Kasumi-1 (cell line): ENCODE results near the gene UACA.

Experiments
- DNase-seq, 2 experiments: peaks; one replicate each; lab custom pipeline; 2025; lab: John Stamatoyannopoulos, UW

The UACA gene

DNA sequence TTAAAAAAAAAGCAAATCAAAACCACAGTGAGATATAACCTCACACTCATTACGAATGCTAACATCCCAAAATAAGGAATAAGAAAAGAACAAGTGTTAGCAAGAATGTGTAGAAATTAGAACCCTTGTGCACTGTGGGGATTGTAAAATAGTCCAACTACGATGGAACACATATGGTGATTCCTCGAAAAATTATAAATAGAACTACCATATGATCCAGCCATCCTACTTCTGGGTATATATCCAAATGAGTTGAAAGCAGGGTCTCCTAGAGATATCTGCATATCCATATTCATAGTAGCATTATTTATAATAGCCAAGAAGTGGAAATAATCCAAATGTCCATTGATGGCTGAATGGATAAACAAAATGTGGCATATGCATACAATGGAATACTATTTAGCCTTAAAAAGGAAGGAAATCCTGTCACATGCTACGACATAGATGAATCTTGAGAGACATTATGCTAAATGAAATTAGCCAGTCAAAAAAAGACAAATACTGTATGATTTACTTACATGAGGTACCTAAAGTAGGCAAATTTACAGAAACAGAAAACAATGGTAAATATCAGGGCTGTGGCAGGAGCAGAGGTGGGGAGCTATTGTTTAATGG lies 55.6 kb downstream of the UACA start:
- DNase-seq: no peak

DNA sequence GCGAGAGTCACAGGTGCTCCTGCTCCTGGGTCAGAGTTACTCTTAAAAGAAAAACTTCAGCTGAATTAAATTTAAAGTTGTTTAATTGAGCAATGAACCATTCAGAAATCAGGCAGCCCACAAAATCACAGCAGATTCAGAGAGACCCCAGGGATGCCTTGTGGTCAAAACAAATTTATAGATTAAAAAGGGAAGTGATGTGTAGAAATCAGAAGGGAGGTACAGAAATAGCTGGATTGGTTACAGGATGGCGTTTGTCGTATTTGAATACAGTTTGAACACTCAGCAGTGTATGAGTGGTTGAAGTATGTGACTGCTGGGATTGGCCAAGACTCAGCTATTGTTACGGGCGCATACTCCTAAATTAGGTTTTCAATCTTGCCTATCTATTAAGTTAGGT lies 58.6 kb downstream of the UACA start:
- no peak for DNase-seq

DNA sequence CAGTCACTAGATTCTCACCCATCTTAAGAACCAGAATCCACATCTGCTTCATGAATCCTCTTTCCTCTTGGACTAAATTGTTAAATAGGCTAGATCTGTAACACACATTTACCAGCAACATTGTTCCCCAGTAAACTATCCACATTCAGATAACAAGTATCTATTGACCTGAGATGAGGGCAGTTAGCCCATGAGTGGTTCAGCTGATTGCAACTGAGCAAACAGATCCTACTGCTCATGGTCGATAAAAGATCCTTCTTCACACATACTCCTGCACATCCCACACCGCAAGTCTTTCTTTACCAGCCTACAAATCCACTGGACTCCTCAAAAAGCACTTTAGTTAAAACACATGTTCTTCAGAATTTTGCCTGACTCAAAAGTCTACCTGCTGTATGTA lies 59.2 kb downstream of the UACA start:
- no peak for DNase-seq

- DNase-seq: no peak
These were observed 60.1 kb downstream of the UACA start for GRCh38 chr15:70703096-70703878.

- DNase-seq: no peak
These were observed 60.8 kb downstream of the UACA start for GRCh38 chr15:70702584-70702983.

GRCh38 chr15:70701891-70702568 lies 61.3 kb downstream of the UACA start:
- DNase-seq: no peak

DNA sequence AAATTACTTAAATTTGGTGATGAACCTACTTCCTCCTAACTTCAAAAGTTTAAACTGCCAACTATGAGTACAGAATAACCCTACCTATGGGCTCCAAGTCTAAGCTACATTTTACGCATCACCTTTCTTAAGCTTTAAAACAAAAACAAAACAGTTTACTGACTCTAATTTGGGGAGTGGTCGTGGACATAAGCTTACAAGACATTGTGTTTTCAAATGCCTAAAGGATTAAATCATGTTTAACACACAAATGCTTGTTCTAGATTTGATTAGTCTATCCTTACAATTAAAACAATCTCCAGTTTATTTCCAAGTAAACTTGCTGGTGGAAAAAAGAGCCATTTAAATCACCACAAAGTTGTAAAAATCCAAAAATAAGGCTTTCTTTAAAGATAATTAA lies 62.2 kb downstream of the UACA start:
- no peak for DNase-seq

GRCh38 chr15:70699890-70700289 lies 63.5 kb downstream of the UACA start:
- no peak for DNase-seq

- DNase-seq: no peak
These were observed 64.4 kb downstream of the UACA start for GRCh38 chr15:70698836-70699390.

GRCh38 chr15:70698426-70698825 lies 64.9 kb downstream of the UACA start:
- no peak for DNase-seq

- DNase-seq: no peak
These were observed 72.7 kb downstream of the UACA start for GRCh38 chr15:70690491-70691276.

GRCh38 chr15:70690021-70690420 lies 73.3 kb downstream of the UACA start:
- no peak for DNase-seq

DNA sequence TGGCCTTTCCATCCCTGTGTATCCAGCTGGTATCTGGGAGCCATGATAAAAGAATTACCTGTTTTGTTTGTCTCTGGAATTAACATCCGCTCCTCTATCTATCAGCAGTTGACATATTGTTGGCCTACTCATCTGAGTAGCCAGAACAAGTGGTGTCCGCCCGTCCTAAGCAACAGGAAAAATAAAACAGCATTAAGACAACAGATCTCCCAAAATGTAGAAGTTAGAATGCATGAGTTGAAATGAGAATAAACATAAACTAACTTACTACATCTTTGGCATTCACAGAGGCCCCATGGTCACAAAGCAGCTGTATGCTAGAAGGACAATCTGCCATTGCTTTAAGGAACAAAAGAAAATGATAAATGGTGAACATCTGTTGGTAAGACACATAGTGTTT lies 75.9 kb downstream of the UACA start:
- no peak for DNase-seq

- no peak for DNase-seq
These were observed 82.5 kb downstream of the UACA start for GRCh38 chr15:70680817-70681216.

GRCh38 chr15:70679919-70680231 lies 83.5 kb downstream of the UACA start:
- DNase-seq: no peak

GRCh38 chr15:70672081-70672480 lies 91.3 kb downstream of the UACA start:
- peak; percentile 43 to 45 for DNase-seq

- peak in 1 of 2 experiments; percentile 5 for DNase-seq
These were observed 92.7 kb downstream of the UACA start for GRCh38 chr15:70670680-70671079.

DNA sequence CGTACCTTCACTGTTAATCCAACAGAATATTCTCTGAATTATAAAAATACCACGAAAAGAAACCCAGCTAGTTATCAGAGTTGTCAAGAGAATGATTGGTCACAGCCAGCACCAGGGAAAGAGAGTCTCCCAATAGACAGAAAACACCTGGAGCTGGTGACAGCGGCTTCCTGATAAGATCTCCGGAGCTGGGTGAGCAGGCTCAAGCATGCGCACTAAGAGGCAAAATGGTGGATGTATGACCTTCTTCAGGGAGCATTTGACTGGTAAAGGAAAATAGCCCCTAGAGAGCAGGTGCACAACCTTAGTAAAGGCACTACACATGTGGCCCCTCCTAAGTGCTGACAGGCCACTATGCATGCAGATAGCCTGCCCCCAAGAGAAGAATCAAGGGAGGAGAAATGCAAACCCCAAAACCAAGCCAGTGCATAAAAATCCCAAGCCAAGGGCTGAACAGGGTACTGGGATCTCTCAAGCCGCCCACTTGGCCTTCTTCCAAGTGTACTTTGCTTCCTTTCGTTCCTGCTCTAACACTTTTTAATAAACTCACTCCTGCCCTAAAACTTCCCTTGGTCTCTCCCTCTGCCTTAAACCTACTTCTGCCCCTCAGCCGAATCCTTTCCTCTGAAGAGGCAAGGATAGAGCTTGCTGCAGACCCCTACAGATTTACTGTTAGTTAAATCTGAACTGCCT lies 93.2 kb downstream of the UACA start:
- no peak for DNase-seq

DNA sequence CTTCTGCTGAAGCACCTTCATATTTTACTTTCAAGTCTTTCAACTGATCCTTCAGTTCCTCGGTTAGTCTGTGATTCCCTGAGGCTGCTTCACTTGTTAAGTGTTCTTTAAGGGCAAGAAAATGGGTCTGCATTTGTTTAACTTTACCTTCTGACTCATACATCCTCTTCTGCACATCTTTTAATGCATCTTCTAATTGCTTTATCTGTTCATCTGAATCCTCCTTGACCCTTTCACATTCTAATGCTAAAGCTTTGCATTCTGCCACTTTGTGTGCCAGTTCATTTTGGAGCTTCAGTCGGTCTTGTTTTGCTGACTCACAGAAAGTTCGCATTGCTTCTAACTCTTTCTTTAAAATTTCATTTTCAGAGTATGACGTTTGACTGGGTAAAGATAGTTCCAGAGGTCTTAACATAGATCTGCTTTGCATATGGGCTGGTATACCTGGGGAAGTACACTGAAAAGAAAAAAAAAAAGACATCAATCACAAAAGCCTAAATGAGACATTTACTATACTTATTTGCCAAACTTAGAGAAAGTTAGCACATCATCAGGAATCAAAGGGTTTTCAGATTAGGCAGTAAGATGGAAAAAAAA lies 94.3 kb downstream of the UACA start:
- no peak for DNase-seq

DNA sequence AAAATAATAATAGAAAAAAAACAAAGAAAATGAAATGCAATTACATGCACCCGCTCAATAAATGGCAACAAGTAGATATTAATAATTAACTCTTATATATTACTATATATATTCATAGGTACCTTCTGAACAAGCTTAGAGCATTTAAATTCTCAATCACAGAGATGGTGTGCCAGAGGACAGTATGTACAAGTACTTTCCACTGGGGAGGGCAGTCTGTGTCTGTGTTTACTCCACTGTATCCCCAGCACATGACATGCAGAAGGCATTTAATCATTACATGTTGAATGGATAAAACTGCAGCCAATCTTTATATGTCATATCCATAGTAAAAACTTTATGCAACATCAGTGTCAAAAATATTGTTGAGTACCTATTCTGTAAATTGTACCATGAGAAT lies 97.8 kb downstream of the UACA start:
- no peak for DNase-seq

GRCh38 chr15:70664494-70664893 lies 98.9 kb downstream of the UACA start:
- DNase-seq: no peak
